ENCODE data around the gene FILIP1L.

FILIP1L gene

GRCh38 chr3:99921986-99922385, 192.3 kb downstream of the FILIP1L start:
- Histone ChIP-seq H3K27me3 (no peaks in the 10 kb centered on the region), H3K36me3 (no peaks in the 10 kb centered on the region), H3K9me3 (no peaks in the 10 kb centered on the region), H3K27ac (peak overlapping the region; percentile 72 to 75), H3K4me3 (no peak overlapping the region), H3K4me1 (peaks cover 0 to 67% (median 25%) of the 10 kb centered on the region in 4 donors)
- intact Hi-C loops (cut with DNase I; ENCODE audit: low total_unique reads), result no loop called here
- DNase-seq, result no peak
- no peak for TF ChIP-seq CTCF (IDR thresholded peaks at IDR 0.05)

- Histone ChIP-seq H3K4me1 (peaks cover 0 to 63% (median 25%) of the 10 kb centered on the region in 4 donors), H3K36me3 (no peaks in the 10 kb centered on the region), H3K4me3 (no peak overlapping the region), H3K27ac (peak overlapping the region; percentile 72 to 75), H3K9me3 (no peaks in the 10 kb centered on the region), H3K27me3 (no peaks in the 10 kb centered on the region)
- intact Hi-C loops (cut with DNase I; ENCODE audit: low total_unique reads), result no loop called here
- no peak for DNase-seq
- TF ChIP-seq CTCF (IDR thresholded peaks at IDR 0.05), result no peak
Measured at GRCh38 chr3:99921377-99921695, 193.0 kb downstream of the FILIP1L start.

GRCh38 chr3:99920481-99921376, 193.6 kb downstream of the FILIP1L start:
- intact Hi-C loops (cut with DNase I; ENCODE audit: low total_unique reads), result no loop called here
- H3K4me3 ChIP-seq, result no peak overlapping the region
- no peak for TF ChIP-seq CTCF (IDR thresholded peaks at IDR 0.05)
- no peaks in the 10 kb centered on the region for H3K27me3 ChIP-seq
- H3K9me3 ChIP-seq, result no peaks in the 10 kb centered on the region
- H3K27ac ChIP-seq, result peak overlapping the region; percentile 72 to 75
- H3K36me3 ChIP-seq, result no peaks in the 10 kb centered on the region
- H3K4me1 ChIP-seq, result peaks cover 0 to 57% (median 22%) of the 10 kb centered on the region in 4 donors
- DNase-seq, result peak; percentile 84 to 87

- Histone ChIP-seq H3K9me3 (no peaks in the 10 kb centered on the region), H3K36me3 (no peaks in the 10 kb centered on the region), H3K4me3 (no peak overlapping the region), H3K4me1 (peaks cover 0 to 49% (median 17%) of the 10 kb centered on the region in 4 donors), H3K27me3 (no peaks in the 10 kb centered on the region), H3K27ac (peak overlapping the region; percentile 72 to 75)
- no peak for DNase-seq
- no peak for TF ChIP-seq CTCF (IDR thresholded peaks at IDR 0.05)
- intact Hi-C loops (cut with DNase I; ENCODE audit: low total_unique reads), result no loop called here
Measured at GRCh38 chr3:99919694-99920093, 194.6 kb downstream of the FILIP1L start.

- no peaks in the 10 kb centered on the region for H3K36me3 ChIP-seq
- H3K4me3 ChIP-seq, result no peak overlapping the region
- intact Hi-C loops (cut with DNase I; ENCODE audit: low total_unique reads), result no loop called here
- H3K4me1 ChIP-seq, result peaks cover 0 to 49% (median 17%) of the 10 kb centered on the region in 4 donors
- H3K27ac ChIP-seq, result no peak overlapping the region
- no peaks in the 10 kb centered on the region for H3K27me3 ChIP-seq
- H3K9me3 ChIP-seq, result no peaks in the 10 kb centered on the region
- TF ChIP-seq CTCF (IDR thresholded peaks at IDR 0.05), result no peak
- DNase-seq, result no peak
Measured at GRCh38 chr3:99918715-99919114, 195.6 kb downstream of the FILIP1L start.
